HEK293T (cell line): Measurements from ENCODE around the gene TMEM150B.

Source experiments
- BHLHE40 ChIP-seq: fragments of 450-650 bp; IDR thresholded peaks from 2 replicates; pipeline ENCODE4 v1.6.1; 2016; ENCODE audit warnings: mild to moderate bottlenecking, moderate library complexity, borderline replicate concordance
- ELF4 ChIP-seq: fragments of 450-650 bp; IDR thresholded peaks from 2 replicates; pipeline ENCODE4 v1.6.1; 2017; ENCODE audit warnings: antibody characterized with exemption
- FOXA1 ChIP-seq: fragments of 450-650 bp; IDR thresholded peaks from 2 replicates; pipeline ENCODE4 v1.6.1; 2016; ENCODE audit warnings: mild to moderate bottlenecking
- FOXM1 ChIP-seq: fragments of 450-650 bp; IDR thresholded peaks from 2 replicates; pipeline ENCODE4 v1.6.1; 2017; ENCODE audit warnings: mild to moderate bottlenecking, borderline replicate concordance
- HDGF ChIP-seq: fragments of 450-650 bp; IDR thresholded peaks from 2 replicates; pipeline ENCODE4 v1.6.1; 2017; ENCODE audit warnings: antibody characterized with exemption, borderline replicate concordance
- NFRKB ChIP-seq: fragments of 450-650 bp; IDR thresholded peaks from 2 replicates; pipeline ENCODE4 v1.6.1; 2016; ENCODE audit warnings: mild to moderate bottlenecking, moderate library complexity
- SP1 ChIP-seq: fragments of 450-650 bp; IDR thresholded peaks from 2 replicates; pipeline ENCODE4 v1.6.1; 2017
- SUZ12 ChIP-seq: fragments of 450-650 bp; IDR thresholded peaks from 2 replicates; pipeline ENCODE4 v1.6.1; 2016; ENCODE audit warnings: mild to moderate bottlenecking
- TARDBP ChIP-seq: fragments of 450-650 bp; IDR thresholded peaks from 2 replicates; pipeline ENCODE4 v1.6.1; 2016
- ZNF384 ChIP-seq: fragments of 450-650 bp; IDR thresholded peaks from 2 replicates; pipeline ENCODE4 v1.6.1; 2016

DNA sequence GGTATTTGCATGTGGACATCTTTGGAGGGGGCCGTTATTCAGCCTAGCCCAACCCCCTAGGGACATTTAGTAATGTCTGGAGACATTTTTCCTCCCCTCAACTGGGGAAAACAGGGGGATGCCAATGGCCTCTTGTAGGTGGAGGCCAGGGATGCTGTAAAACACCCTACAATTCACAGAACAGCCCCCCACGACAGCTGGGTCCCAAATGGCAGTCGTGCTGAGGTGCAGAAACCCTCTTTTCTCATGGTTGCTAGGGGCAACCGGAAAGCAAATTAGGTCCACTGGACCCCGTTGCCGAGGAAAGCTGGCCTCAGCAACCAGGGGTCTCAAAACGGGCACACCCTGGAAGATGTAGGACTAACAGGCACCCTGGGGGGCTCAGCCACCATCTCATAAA lies 14.6 kb downstream of the TMEM150B start:
- TF ChIP-seq SUZ12, result no peak
- TF ChIP-seq TARDBP, result no peak
- no peak for TF ChIP-seq SP1
- no peak for TF ChIP-seq NFRKB
- TF ChIP-seq ELF4, result no peak
- no peak for TF ChIP-seq FOXA1
- no peak for TF ChIP-seq HDGF
- no peak for TF ChIP-seq FOXM1
- TF ChIP-seq ZNF384, result no peak
- TF ChIP-seq BHLHE40, result no peak
